Peyer's patch (tissue), 4 donors: Measurements from ENCODE around the gene TGFBR1. TPM values are rescaled to one million over a fixed set of nuclear protein-coding genes. Genes with fewer than 3 reads are reported as not detected.

Source experiments
- DNase-seq, 3 donors: peaks; one replicate each; pipeline ENCODE4 v3.0.0-alpha.2; 2017 to 2019
- H3K27ac ChIP-seq, 4 donors: fragments of 200-600 bp; sonication (generic); one replicate each; pipeline ENCODE4 v1.5.1; 2016 to 2019
- H3K27me3 ChIP-seq, 2 donors: fragments of 200-600 bp; sonication (generic); one replicate each; pipeline ENCODE4 v1.5.1; 2019
- H3K36me3 ChIP-seq, 3 donors: fragments of 200-600 bp; sonication (generic); one replicate each; pipeline ENCODE4 v1.5.1; 2016 to 2019
- H3K4me1 ChIP-seq, 4 donors: fragments of 200-600 bp; sonication (generic); one replicate each; pipeline ENCODE4 v1.5.1; 2016 to 2019
- H3K4me3 ChIP-seq, 4 donors: fragments of 200-600 bp; sonication (generic); 1 replicate in 3 of 4; 2 replicates in 1 of 4; pipeline ENCODE4 v1.5.1; 2016 to 2019; ENCODE audit warnings: mild to moderate bottlenecking in 1 of 4
- H3K9me3 ChIP-seq, 4 donors: fragments of 200-600 bp; sonication (generic); one replicate each; pipeline ENCODE4 v1.5.1; 2016 to 2019; ENCODE audit warnings: mild to moderate bottlenecking in 1 of 4
- POLR2A ChIP-seq, 2 donors: fragments of 450-650 bp; IDR thresholded peaks; one replicate each; pipeline ENCODE4 v1.5.1; 2017; ENCODE audit warnings: antibody characterized with exemption in 2 of 2, mild to moderate bottlenecking in 2 of 2, moderate library complexity in 2 of 2
- total RNA-seq, 4 donors: library from RNA; depleted of rRNA; stranded (reverse); fragments of >200 nt; gene quantifications; one replicate each; pipeline ENCODE4 v1.1.0, GENCODE V29; 2016
- TF ChIP-seq, protein P1 (sequence below), 6 experiments: fragments of 450-650 bp in 4 of 6; fragments of 200-600 bp in 2 of 6; sonication (generic) in 1 of 6; IDR thresholded peaks; one replicate each; pipeline ENCODE4 v1.5.1; 2017 to 2019; ENCODE audit warnings: antibody characterized with exemption in 6 of 6, mild to moderate bottlenecking in 3 of 6, moderate library complexity in 1 of 6

The TGFBR1 gene
- total RNA-seq, 4 donors from 2014 or later, result 11.6 to 14.4 (median 13.5) TPM

DNA sequence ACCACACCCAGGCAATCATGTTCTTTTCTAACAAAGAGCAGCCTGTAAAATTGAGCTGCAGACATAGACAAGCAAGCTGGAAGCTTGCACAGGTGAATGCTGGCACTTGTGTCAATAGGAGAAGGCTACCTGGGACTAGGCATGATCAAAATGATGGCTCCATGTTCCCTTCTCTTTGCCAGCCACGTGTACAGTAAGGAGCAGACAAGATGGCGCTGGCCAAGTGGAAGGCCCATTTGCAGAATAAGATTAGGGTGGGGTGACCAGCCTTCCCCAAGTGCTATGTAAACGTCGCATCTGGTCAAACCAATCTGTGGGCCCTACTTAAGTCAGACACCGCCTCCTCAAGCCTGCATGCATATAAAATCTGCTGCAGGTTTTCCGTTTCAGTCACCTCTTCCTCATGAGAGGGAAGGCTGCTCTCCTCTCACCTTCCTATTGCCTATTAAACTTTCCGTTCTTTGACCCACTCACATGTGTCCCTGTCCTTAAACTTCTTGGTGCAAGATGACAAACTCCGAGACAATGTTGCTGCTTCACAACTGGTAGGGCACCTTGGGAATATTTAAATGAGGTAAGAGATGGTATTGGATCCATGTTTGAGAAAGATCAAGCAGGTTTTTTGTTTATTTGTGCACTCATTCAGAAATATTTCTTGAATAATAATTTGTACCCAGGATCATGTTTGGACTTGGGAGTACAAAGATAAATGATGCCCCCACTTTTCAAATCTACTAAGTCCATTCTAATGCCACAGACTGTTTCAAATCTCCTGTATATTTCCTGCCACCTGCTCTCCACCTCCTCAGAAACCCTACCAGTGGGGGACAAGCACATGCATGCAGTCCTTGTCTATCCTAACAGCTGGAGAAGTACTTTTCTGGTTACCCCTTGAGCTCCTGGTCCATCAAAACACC lies 30.7 kb upstream of the TGFBR1 start:
- Histone ChIP-seq H3K4me1 (no peaks in the 10 kb centered on the region), H3K4me3 (no peak overlapping the region), H3K27me3 (no peaks in the 10 kb centered on the region), H3K9me3 (no peaks in the 10 kb centered on the region), H3K27ac (no peak overlapping the region), H3K36me3 (no peaks in the 10 kb centered on the region)
- DNase-seq, result no peak
- TF ChIP-seq POLR2A (IDR thresholded peaks at IDR 0.05), result no peak
- TF ChIP-seq, protein P1, sequence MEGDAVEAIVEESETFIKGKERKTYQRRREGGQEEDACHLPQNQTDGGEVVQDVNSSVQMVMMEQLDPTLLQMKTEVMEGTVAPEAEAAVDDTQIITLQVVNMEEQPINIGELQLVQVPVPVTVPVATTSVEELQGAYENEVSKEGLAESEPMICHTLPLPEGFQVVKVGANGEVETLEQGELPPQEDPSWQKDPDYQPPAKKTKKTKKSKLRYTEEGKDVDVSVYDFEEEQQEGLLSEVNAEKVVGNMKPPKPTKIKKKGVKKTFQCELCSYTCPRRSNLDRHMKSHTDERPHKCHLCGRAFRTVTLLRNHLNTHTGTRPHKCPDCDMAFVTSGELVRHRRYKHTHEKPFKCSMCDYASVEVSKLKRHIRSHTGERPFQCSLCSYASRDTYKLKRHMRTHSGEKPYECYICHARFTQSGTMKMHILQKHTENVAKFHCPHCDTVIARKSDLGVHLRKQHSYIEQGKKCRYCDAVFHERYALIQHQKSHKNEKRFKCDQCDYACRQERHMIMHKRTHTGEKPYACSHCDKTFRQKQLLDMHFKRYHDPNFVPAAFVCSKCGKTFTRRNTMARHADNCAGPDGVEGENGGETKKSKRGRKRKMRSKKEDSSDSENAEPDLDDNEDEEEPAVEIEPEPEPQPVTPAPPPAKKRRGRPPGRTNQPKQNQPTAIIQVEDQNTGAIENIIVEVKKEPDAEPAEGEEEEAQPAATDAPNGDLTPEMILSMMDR (IDR thresholded peaks at IDR 0.05), result no peak

DNA sequence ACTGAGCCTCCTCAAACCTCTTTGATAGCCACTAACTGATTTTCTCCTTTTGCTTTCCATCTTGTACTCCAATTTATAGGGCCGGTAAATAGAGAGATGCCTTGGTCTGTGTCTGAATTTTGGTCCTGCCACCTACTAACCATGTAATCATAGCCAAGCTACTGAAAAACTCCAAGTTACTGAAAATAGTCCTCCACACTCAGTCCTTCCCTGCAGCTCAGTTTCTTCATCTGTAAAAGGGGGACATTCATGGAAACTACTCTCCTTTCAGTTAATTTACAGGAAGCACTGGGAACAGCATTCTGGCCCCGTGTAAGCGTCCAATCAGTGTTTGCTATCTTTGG lies 30.0 kb upstream of the TGFBR1 start:
- DNase-seq, result no peak
- Histone ChIP-seq H3K36me3 (no peaks in the 10 kb centered on the region), H3K27me3 (no peaks in the 10 kb centered on the region), H3K4me3 (no peak overlapping the region), H3K4me1 (no peaks in the 10 kb centered on the region), H3K9me3 (no peaks in the 10 kb centered on the region), H3K27ac (peak overlapping the region in 1 of 4 donors; percentile 3)
- no peak for TF ChIP-seq POLR2A (IDR thresholded peaks at IDR 0.05)
- TF ChIP-seq, protein P1 (IDR thresholded peaks at IDR 0.05), result no peak

DNA sequence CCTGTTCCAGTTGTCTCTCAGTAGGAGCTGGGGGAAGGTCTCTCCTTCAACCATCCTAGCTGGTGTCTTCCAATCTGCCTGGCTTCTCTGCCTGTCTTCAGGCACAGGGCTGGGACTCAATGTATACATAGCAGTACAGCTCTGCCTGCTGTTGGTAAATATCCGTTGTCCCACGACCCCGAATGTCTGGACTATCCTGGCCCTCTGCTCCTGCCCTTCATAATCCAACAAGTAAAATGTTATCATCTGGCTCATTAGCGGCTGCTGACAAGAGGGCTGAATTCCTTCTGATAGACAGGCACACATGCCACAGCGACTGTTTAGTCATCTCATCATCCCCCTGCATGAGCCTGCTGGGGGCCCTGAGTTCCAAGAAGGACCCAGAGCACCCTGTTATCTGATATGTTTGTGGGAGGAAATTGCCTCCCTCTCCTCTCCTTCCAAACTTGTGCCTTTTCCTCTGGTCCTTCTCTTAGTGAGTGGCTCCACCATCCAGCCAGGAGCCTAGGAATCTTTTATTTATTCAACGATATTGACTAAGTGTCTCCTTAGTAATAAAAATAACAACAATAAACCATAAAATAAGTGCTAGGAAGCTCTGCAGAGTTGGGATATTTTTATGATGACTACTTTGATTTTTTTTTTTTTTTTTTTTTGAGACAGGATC lies 29.5 kb upstream of the TGFBR1 start:
- DNase-seq, result no peak
- Histone ChIP-seq H3K27ac (peak overlapping the region in 1 of 4 donors; percentile 3), H3K4me3 (no peak overlapping the region), H3K9me3 (no peaks in the 10 kb centered on the region), H3K4me1 (no peaks in the 10 kb centered on the region), H3K27me3 (no peaks in the 10 kb centered on the region), H3K36me3 (no peaks in the 10 kb centered on the region)
- TF ChIP-seq POLR2A (IDR thresholded peaks at IDR 0.05), result no peak
- TF ChIP-seq, protein P1 (IDR thresholded peaks at IDR 0.05), result no peak

DNA sequence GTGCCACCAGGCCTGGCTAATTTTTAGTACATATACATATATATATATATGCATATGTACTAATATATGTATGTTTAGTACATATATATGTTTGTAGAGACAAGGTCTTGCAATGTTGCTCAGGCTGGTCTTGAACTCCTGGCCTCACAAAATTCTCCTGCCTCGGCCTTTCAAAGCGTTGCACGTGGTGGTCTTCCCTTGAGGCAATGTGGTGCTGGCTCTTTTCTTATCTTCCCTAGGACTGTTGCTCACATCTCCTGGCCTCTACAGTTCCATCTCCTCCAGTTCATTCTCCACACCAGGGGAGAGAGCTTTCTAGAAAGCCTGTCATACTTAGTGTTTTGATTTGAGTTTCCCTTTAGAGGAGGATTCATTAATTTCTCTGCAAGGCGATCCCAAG lies 28.9 kb upstream of the TGFBR1 start:
- Histone ChIP-seq H3K9me3 (no peaks in the 10 kb centered on the region), H3K27me3 (no peaks in the 10 kb centered on the region), H3K4me1 (no peaks in the 10 kb centered on the region), H3K27ac (peak overlapping the region in 1 of 4 donors; percentile 61), H3K4me3 (no peak overlapping the region), H3K36me3 (no peaks in the 10 kb centered on the region)
- no peak for DNase-seq
- no peak for TF ChIP-seq POLR2A (IDR thresholded peaks at IDR 0.05)
- TF ChIP-seq, protein P1 (IDR thresholded peaks at IDR 0.05), result no peak

DNA sequence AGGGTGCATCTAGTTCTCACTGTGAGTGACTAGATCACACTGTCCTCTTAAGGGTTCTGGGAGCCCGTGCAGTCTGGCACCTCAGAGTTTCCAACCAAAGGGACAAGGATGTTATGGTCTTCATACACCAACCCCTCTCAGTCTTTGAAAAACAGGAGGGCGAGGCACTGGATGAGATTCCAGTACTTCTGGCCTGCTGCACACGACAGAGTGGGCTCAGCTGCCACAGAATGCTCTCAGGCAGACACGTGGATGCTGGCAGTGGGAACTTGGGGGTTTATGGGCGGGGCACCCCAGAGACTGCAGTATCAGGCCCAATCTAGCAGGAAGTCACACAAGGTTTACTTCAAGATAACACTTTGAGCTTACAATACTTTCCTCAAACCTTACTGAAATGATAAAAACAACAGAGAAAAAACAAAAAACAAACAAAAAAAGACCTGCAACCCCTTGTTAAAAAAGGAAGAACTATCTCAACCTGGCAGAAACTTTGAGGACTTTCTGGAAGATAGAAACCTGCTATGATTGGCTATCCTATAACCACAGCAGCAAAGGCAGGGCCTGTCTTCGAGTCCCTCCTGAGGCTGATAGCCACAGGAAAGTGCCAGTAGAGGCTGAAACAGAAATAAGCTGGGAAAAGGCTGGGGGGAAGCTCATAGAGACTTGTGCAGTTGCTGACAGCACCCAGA lies 28.3 kb upstream of the TGFBR1 start:
- Histone ChIP-seq H3K4me1 (no peaks in the 10 kb centered on the region), H3K36me3 (no peaks in the 10 kb centered on the region), H3K27ac (peak overlapping the region in 3 of 4 donors; percentile 36 to 61 (median 47)), H3K27me3 (no peaks in the 10 kb centered on the region), H3K4me3 (no peak overlapping the region), H3K9me3 (no peaks in the 10 kb centered on the region)
- TF ChIP-seq, protein P1 (IDR thresholded peaks at IDR 0.05), result no peak
- TF ChIP-seq POLR2A (IDR thresholded peaks at IDR 0.05), result no peak
- DNase-seq, result peak in 2 of 3 donors; percentile 64 to 73
